ENCODE results near the gene ASCC3.
A peak's percentile ranks its signal among the peaks of the same experiment; 100 is the strongest.
"Not testable (repeated sequence)": the region's sequence is repeated elsewhere in the genome, so short reads cannot be mapped to it uniquely, and the experiment has no call there.

ASCC3 gene, protein sequence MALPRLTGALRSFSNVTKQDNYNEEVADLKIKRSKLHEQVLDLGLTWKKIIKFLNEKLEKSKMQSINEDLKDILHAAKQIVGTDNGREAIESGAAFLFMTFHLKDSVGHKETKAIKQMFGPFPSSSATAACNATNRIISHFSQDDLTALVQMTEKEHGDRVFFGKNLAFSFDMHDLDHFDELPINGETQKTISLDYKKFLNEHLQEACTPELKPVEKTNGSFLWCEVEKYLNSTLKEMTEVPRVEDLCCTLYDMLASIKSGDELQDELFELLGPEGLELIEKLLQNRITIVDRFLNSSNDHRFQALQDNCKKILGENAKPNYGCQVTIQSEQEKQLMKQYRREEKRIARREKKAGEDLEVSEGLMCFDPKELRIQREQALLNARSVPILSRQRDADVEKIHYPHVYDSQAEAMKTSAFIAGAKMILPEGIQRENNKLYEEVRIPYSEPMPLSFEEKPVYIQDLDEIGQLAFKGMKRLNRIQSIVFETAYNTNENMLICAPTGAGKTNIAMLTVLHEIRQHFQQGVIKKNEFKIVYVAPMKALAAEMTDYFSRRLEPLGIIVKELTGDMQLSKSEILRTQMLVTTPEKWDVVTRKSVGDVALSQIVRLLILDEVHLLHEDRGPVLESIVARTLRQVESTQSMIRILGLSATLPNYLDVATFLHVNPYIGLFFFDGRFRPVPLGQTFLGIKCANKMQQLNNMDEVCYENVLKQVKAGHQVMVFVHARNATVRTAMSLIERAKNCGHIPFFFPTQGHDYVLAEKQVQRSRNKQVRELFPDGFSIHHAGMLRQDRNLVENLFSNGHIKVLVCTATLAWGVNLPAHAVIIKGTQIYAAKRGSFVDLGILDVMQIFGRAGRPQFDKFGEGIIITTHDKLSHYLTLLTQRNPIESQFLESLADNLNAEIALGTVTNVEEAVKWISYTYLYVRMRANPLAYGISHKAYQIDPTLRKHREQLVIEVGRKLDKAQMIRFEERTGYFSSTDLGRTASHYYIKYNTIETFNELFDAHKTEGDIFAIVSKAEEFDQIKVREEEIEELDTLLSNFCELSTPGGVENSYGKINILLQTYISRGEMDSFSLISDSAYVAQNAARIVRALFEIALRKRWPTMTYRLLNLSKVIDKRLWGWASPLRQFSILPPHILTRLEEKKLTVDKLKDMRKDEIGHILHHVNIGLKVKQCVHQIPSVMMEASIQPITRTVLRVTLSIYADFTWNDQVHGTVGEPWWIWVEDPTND (N-terminal part only)

DNA sequence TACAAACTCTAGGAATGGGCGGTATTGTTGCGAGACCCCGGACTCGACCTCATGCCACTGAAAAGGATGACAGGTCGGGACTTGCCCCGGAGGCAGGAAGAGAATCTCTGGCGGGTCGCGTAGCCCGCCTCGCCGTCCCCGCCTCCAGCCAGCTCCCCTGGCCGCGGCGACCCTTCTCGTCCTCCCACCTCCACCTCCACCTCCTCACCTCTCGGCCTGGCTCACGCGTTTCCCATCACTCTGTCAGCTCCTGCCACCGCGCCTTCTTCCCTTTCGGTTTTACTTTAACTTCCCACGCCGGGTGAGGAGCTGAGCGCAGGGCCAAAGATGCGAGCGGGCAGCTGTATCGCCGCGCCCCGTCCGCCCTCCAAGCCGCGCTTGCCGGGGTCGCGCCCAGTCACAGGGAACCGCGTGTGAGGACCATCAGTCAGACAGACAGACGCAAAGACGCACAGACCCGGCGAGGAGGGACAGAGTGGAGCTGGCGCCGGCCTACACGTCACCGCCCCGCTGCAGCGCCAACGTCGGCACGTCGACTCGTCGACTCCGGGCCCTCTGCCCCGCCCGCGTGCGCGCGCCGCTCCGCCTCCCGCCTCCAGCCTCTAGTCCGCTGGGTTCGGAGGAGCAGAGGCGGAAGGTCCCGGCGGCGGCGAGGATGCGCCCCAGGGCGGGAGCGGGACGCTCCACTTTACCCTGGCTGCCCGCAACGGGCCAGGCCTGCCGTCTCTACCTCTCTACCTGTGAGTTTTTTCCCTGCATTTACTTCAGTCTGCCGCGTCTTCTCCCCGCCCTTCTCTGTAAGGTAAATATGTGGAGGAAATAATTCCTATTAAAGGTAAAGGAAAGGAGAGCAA, at the start of gene ASCC3:
Gene ASCC3, minus strand, starts transcription at position 477 of the 854 bp plus-strand sequence. CDS start 13,332 bp downstream, outside the sequence.
- DNase-seq = peak; percentile 90

DNA sequence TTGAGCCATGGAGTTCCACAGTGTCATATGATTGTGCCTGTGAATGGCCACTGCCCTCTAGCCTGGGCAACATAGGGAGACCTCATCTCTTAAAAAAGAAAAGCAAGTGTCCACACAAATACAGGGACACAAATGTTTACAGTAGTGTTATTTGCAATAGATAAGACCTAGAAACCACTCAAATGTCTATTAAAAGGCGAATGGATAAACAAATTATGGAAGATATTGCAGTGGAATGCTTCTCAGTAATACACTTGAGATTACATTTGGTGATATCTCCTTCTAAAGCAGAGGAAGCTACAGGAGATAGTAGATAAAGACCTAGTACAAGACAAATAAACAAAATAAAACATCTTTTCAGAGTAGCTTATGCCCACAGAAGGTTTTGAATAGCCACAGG, 44.6 kb upstream of the ASCC3 start:
- no peak for DNase-seq

DNA sequence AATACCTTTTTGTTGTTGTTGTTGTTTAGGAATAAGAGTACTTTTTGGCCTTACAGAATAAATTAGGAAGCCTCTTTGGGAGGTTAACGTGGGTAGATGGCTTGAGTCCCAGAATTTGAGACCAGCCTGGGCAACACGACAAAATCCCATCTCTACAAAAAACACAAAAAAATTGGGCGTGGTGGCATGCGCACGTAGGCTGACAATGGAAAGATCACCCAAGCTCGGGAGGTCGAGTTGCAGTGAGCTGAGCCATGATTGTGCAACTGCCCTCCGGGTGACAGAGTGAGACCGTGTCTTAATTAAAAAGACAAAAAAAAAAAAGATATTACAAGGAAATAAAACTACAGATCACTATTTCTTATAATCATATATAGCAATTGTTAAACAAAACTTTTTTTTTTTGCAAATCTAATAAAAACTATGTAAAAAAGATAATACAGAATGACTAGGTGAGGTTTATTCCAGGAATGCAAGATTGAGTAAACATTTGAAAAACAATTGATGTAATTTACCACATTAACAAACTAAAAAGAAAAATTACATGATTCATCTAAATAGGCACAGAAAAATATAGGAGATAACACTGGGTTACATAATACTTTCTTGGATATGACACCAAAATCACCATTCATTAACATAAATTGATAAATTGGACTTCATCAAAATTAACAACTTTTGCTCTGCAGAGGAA, 43.6 kb upstream of the ASCC3 start:
- no peak for DNase-seq

DNA sequence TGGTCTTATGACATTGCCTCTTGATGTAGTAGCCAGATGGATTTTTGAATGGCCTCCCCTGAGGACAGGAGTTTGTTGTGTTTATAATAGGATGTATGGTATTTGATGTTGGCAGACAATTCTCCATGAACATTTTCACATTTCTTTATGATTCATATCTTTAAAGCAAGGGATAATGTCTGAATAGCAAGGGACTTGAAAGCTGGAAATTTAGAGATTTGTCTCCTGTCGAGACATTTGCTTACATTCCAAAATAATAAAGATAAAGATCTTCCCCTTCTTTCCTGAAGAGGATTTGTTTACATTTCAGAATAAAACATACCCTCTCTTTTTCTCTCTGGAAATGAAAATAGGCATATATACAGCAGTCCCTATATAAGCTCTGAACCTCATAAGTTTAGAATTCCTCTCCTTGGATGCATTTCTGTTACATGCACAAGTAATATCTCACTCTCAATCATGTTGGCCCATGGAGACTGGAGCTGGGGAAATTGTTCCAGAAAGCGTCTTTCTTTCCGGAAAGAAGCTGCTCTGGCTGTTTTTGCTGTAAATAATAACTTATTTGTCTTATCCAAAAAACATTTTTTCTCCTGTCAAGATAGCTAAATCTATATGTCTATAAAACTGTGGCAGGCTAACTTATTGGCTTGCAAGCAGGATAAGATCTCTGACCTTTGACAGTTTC, 42.5 kb upstream of the ASCC3 start:
- no peak for DNase-seq

DNA sequence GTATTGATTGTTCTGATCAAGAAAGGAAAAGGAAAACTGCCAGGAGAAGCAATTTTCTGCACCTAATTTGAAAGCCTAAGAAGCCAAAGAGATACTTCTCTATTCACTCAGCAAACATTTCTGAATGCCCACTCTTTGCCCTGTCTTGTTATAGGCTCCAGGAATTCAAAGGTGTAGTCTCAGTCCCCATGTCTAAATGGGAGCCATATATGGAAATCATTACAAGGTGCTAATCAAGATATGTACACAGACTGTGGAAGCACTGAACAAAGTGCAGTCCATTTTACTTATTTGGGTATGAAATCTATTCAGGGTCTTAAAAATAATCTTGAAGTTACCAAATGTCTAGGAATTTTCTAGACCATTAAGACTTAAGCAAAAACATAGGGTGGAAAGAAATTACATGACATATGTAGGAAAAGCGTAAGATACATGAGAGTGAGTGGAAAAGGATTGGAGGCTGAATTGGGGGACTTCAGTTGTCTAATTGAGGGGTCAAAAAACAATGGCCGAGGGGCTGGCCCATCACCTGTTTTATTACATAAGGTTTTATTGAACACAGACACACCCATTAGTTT, 39.0 kb upstream of the ASCC3 start:
- no peak for DNase-seq

DNA sequence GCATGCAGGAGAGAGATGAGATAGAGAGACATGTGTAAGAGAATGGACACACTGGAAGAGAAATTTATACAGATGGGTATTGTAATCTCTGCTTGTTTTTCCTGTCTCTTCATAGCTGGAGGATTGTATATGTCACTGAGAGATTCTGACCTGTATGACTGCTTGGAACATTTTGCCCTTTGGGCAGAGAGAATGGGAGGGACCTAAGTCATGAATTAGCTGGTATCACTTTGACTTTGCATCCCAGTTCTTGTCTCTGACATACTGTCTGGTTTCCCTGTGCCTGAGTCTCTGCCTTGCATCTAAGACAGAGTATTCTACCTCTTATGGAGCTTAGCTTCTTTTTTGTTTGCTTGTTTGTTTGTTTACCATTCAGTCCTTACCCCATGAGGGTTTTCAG, 37.0 kb upstream of the ASCC3 start:
- no peak for DNase-seq

DNA sequence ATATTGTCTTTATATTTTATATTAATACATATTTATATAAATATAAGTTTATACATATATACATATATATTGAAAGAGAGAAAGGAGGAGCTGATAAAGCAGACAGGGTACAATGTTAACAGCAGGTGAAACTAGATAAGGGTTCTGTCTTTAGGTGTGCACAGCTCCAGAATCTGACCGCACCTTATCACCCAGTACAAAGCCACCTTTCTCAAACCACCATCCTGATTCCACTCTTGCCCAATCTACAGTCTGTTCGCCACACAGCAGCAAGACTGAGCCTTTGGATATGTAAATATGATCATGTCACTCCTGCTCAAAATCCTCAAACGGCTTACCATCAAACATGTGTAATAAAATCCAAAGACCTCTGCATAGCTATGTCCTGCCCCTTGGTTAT, 34.7 kb upstream of the ASCC3 start:
- no peak for DNase-seq

DNA sequence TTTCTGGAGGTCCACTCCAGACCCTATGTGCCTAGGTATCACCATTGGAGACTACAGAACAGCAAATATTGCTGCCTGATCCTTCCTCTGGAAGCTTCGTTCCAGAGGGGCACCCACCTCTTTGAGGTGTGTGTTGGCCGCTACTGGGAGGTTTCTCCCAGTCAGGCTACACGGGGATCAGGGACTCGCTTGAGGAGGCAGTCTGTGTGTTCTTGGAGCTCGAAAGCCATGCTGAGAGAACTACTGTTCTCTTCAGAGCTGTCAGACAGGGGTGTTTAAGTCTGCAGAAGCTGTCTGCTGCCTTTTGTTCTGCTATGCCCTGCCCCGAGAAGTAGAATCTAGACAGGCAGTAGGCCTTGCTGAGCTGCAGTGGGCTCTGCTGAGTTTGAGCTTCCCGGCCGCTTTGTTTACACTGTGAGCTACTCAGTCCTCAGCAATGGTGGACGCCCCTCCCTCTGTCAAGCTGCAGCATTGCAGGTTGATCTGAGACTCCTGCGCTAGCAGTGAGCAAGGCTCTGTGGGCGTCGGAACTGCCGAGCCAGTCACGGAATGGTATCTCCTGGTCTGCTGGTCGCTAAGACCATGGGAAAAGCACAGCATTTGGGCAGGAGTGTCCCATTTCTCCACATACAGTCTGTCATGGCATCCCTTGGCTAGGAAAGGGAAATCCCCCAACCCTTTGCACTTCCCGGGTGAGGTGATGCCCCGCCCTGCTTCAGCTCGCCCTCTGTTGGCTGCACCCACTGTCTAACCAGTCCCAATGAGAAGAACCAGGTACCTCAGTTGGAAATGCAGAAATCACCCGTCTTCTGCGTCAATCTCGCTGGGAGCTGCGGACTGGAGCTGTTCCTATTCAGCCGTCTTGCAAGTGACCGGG, 32.5 kb upstream of the ASCC3 start:
- no peak for DNase-seq

DNA sequence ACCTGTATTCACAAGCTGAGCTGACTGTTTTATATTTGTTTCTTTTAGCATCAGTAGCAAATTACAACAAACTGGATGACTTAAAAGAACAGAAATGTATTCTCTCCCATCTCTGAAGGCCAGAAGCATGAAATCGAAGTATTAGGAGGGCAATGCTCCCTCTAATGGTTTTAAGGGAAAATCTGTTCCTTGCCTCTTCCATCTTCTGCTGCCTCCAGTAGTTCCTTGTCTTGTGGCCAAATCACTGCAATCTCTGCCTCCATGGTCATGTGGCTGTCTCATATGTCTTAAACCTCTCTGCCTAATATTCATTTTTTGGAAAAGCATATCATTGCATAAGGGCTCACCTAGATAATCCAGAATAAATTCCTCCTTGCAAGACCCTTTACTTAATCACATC, 25.2 kb upstream of the ASCC3 start:
- no peak for DNase-seq

DNA sequence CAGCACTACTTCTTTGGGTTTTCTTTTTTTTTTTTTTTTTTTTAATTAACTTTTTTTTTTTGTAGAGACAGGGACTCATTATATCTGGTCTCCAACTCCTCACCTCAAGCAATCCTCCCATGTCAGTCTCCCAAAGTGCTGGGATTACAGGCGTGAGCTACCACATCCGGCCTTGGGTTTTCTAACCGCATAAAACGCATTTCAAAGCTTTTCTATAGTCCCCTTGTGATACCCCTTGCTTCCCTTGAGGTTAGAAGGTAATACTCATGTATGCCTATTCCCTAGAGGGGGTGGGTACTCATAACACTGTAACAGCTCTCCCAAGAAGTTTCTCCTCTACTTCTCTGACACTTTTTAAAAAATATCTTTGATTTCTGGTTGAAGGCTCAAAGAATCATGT, 23.9 kb upstream of the ASCC3 start:
- no peak for DNase-seq

DNA sequence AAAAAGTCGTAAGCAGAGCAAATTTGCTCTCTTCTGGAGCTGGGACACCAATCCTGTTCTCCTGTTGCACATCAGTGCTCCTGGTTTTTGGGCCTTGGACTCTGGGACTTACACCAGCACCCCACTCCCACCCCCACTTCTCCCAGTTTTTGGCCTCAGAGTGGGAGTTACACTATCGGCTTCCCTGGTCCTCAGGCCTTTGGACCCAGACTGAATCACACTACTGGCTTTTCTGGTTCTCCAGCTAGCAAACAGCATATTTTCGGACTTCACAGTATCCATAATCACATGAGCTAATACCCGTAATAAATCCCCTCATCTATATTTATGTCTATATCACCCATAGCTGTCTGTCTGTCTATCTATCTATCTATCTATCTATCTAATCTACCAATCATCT, 23.2 kb upstream of the ASCC3 start:
- no peak for DNase-seq

DNA sequence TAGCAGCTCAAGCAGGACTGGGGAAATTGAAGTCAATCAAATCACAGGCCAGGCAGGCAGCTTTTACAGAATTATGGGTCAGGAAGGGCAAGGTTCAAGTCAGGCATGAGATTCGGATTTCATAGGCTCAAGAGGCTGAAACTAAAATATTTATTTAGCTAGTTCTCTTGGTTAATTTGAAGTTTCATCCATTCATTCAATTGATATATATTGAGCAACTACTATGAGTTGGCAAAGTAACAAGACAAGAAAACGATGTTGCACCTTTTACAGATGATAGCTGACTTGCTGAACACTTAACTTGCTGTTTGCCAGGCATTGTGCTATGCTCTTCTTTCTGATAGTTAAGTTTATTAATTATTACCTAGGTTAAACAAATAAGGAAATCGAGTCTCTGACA, 20.5 kb upstream of the ASCC3 start:
- no peak for DNase-seq

DNA sequence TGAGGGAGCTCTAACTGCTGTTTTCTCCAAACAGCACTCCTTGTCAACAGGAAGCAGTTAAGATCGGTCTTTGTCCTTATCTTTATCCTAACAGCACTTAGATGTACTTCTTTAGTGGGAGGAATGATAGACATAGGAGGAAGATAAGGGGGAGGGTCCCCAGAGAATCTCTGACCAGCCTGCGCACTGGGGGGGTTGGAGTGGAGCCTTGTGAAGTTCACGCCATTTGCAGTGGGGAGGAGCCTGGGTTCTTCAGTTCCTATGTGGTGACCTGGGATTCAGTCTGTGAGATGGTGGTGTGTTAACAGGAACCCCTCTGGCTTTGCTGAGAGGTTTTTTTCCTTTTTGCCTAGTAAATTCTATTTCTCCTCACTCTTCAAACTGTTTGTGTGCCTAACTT, 18.1 kb upstream of the ASCC3 start:
- no peak for DNase-seq

DNA sequence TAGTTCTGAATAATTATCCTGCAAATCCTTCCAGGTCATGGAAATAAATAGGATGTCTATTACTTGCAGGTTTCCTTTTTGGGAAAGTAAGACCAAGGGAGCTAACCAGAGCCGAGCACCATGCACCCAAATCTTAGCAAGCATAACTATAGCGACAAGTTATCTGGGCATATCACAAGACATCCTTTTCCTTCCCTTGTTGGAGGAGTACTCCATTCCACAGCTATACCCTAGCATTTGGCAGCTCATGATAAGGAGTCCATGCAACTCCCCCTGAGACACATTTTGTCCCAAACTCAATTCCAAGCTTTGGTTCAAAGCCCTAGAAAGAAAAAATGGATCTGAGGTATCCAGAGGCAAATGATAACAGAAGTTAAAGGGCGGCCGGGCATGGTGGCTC, 16.5 kb upstream of the ASCC3 start:
- no peak for DNase-seq

DNA sequence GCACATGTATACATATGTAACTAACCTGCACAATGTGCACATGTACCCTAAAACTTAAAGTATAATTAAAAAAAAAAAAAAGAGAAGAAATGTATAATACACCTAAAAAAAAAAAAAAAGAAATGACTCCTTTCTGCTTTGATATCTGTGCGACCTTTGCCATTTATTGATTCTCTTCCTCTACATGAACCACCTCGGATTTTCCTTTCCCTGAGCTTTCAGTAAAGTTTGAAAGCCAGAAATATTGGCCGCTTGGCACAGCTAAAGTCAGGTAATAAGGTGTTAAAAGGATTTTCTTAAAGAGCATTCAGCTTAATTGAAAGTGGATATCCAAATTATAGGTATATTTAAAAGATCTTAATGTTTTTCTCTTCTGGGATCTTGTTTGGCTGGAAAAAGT, 12.6 kb upstream of the ASCC3 start:
- no peak for DNase-seq

DNA sequence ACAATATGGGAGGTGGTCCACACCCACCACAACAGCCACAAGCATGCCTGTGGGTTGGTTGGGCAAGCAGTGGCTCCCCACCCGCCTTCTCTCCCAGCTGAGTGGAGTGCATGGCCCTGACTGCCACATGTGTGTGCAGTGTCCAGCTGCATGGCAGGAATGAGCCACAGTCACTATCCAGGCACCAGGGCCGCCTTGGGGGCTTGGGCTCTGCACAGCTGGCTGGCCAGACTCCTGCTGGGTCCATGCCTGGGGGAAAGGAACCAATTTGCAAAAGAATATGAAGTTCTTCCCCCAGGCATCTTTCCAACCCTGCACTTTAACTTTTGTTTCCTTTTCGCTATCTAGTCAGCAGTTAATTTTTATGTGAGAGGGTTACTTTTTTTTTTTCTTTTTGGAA, 11.6 kb upstream of the ASCC3 start:
- DNase-seq = no peak

DNA sequence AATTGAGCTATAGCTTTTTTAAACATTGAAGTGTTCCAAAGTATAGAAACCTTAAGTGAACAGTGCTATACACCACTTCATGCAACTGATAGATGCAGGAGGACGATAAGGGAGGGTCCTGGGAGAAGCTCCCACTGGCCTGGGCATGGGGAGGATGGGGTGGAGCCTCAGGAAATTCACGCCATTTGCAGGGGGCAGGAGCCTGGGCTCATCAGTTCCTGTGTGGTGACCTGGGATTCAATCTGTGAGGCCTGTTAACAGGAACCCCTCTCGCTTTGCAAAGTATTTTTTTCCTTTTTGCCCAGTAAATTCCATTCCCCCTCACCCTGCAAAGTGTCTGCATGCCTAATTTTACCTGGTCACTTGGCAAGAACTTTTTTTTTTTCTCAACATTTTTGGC, 11.0 kb upstream of the ASCC3 start:
- no peak for DNase-seq

DNA sequence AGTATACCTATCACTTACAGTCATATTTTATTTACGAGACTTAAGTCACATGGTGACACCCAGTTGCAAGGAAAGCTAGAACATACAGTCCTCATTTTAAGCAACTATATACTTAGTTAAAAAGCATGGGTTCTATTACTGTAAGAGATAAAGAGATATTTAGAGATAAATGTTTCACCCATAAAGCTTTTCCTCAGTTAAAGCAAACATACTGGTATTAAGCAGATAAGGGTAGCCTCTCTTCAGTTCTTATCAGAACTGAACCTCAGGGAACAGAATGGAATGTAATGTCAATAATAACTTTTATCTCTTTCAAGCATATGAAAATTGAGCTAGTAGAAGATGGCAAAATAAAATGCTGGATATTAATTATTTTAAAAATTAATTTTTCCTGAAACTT, 9.9 kb upstream of the ASCC3 start:
- no peak for DNase-seq

DNA sequence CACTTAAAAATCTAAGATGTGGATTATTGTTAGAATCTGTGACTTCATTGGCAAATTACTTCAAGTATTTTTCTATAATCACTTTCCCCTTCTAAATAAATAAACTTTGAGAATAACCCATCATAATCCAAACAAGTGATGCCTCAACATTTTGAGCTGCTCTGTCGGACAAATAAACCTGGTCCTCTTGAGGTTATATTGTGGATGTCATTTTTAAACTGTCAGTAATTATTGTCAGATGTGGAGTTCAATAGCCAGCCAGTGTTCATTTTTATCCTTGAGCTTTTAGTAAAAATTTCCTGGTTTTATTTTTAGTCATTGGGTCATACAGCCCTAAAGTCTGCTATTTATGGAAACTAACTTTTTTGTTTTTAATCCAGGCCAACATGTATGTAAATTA, 9.5 kb upstream of the ASCC3 start:
- not testable (repeated sequence) for DNase-seq

DNA sequence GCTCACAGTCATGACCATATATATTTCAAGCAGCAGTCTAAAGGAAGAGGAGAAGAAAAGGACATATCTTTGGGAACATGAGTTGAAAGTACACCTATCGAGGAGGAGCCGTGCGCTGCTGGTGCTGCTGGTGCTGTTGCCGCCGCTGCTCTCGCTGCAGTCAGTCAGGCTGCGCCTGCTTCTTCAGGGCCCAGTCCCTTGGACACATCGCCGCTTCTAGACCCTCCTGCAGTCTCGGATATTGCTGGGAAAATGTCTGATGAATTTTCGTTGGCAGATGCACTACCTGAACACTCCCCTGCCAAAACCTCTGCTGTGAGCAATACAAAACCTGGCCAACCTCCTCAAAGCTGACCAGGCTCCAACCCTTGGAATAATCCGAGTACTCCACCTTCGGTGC, 8.2 kb upstream of the ASCC3 start:
- DNase-seq = no peak

Measured in midbrain (tissue), 1 donor.